A549 treated with Hydrocortisone at 1 μM for 4 hours (cell line): ENCODE results near the gene HGFAC. TPM values are rescaled to one million over a fixed set of nuclear protein-coding genes. Genes with fewer than 3 reads are reported as not detected.

Source experiments
- total RNA-seq: library from RNA; stranded (reverse); fragments of 200-300 nt; extraction: Qiagen RNA extraction; gene quantifications from 5 replicates; pipeline ENCODE4 v1.2.3, GENCODE V29; 2022

The HGFAC gene
- 0.08 to 0.35 TPM (median 0.20 TPM) in 5 replicates for total RNA-seq

GRCh38 chr4:3441501-3442459, at the start of gene HGFAC:
Gene HGFAC (plus strand): TSS chr4:3441968. CDS start chr4:3442002, 34 bp downstream.

GRCh38 chr4:3462790-3463415, 21.1 kb downstream of the HGFAC start, which contains the start of gene DOK7:
Gene DOK7 (plus strand): TSS chr4:3463306. CDS start chr4:3463376, 70 bp downstream.

Other genes starting within 250 kb of the HGFAC start
- 0.09 to 0.21 TPM (median 0.15 TPM) in 5 replicates for gene MSANTD1, start 192.8 kb upstream of the HGFAC start, total RNA-seq
- gene RGS12, start 148.9 kb upstream of the HGFAC start, total RNA-seq = 8.4 to 12.3 TPM (median 10.1 TPM) in 5 replicates
- 0.23 to 0.66 TPM (median 0.30 TPM) in 5 replicates for gene DOK7, start 21.3 kb downstream of the HGFAC start, total RNA-seq
- 109 to 135 TPM (median 125 TPM) in 5 replicates for gene LRPAP1, start 90.5 kb downstream of the HGFAC start, total RNA-seq